Ecto neural progenitor cell (in vitro differentiated cells): ENCODE data around the gene AGT.
"Not testable (repeated sequence)": the region's sequence is repeated elsewhere in the genome, so short reads cannot be mapped to it uniquely, and the experiment has no call there.

Source experiments
- DNase-seq: peaks from one replicate; pipeline ENCODE4 v3.0.0-alpha.2; 2018; ENCODE audit warnings: low spot score

Gene AGT

GRCh38 chr1:230691615-230692014, 22.3 kb downstream of the AGT start:
- DNase-seq, result no peak

- no peak for DNase-seq
These were observed 23.8 kb downstream of the AGT start for GRCh38 chr1:230690101-230690500.

- no peak for DNase-seq
These were observed 27.2 kb downstream of the AGT start for GRCh38 chr1:230686747-230687146.

- no peak for DNase-seq
These were observed 28.9 kb downstream of the AGT start for GRCh38 chr1:230684998-230685397.

GRCh38 chr1:230684146-230684545, 29.8 kb downstream of the AGT start:
- no peak for DNase-seq

GRCh38 chr1:230682882-230683610, 30.9 kb downstream of the AGT start:
- no peak for DNase-seq

GRCh38 chr1:230682274-230682673, 31.6 kb downstream of the AGT start:
- no peak for DNase-seq

GRCh38 chr1:230681599-230681998, 32.3 kb downstream of the AGT start:
- DNase-seq, result no peak

GRCh38 chr1:230680300-230681025, 33.5 kb downstream of the AGT start:
- no peak for DNase-seq

GRCh38 chr1:230679825-230680224, 34.1 kb downstream of the AGT start:
- no peak for DNase-seq

GRCh38 chr1:230679192-230679591, 34.7 kb downstream of the AGT start:
- no peak for DNase-seq

GRCh38 chr1:230677200-230677599, 36.7 kb downstream of the AGT start:
- DNase-seq, result no peak

GRCh38 chr1:230674581-230674980, 39.3 kb downstream of the AGT start:
- DNase-seq, result no peak

- DNase-seq, result no peak
These were observed 44.4 kb downstream of the AGT start for GRCh38 chr1:230669543-230669942.

- no peak for DNase-seq
These were observed 45.7 kb downstream of the AGT start for GRCh38 chr1:230668227-230668626.

- no peak for DNase-seq
These were observed 51.9 kb downstream of the AGT start for GRCh38 chr1:230661976-230662375.

GRCh38 chr1:230658691-230659090, 55.2 kb downstream of the AGT start:
- no peak for DNase-seq

GRCh38 chr1:230658103-230658502, 55.8 kb downstream of the AGT start:
- not testable (repeated sequence) for DNase-seq

- not testable (repeated sequence) for DNase-seq
These were observed 57.2 kb downstream of the AGT start for GRCh38 chr1:230656719-230657118.
